H1 (cell line): ENCODE measurements around the gene PLIN1. TPM values are rescaled to one million over a fixed set of nuclear protein-coding genes. Genes with fewer than 3 reads are reported as not detected.
A peak's percentile ranks its signal among the peaks of the same experiment; 100 is the strongest.

Experiments
- CTCF ChIA-PET: fragments of 300-600 bp; sonication (Branson Sonifier 250); formaldehyde crosslinking; loops from one replicate; lab custom pipeline; 2021; ENCODE audit not compliant: partially characterized antibody; lab: Charles Lee
- POLR2A ChIA-PET: fragments of 300-600 bp; sonication (Branson Sonifier 250); formaldehyde crosslinking; loops from one replicate; lab custom pipeline; 2021; ENCODE audit warnings: inconsistent platforms; ENCODE audit not compliant: partially characterized antibody; lab: Charles Lee
- DNase-seq, 2 experiments: peaks; one replicate each; pipeline versions ENCODE4 v3.0.0 to v3.0.0-alpha.2; 2010 to 2022; ENCODE audit warnings: low spot score in 2 of 2, low read depth in 1 of 2, mixed read lengths in 1 of 2
- FAIRE-seq: peaks from 2 replicates; lab custom pipeline; 2011; peaks lifted over from hg19 to GRCh38; lab: Jason Lieb, UNC
- H2AFZ ChIP-seq: 2 replicates; pipeline ENCODE4 v1.8.1; 2012; ENCODE audit warnings: low read length, inconsistent platforms
- H2AK5ac ChIP-seq: 2 replicates; pipeline ENCODE4 v1.6.1; 2013; ENCODE audit warnings: low read depth, low read length
- H2BK120ac ChIP-seq: replicated peaks from 2 replicates; pipeline ENCODE3; 2013; ENCODE audit warnings: low read depth, low read length, inconsistent platforms
- H2BK12ac ChIP-seq: 2 replicates; pipeline ENCODE4 v1.6.1; 2013; ENCODE audit warnings: low read depth, low read length
- H2BK15ac ChIP-seq: 2 replicates; pipeline ENCODE4 v1.6.1; 2013; ENCODE audit warnings: low read length
- H2BK20ac ChIP-seq: 2 replicates; pipeline ENCODE4 v1.6.1; 2013; ENCODE audit warnings: low read length
- H2BK5ac ChIP-seq: 2 replicates; pipeline ENCODE4 v1.6.1; 2013; ENCODE audit warnings: low read depth, low read length
- H3K14ac ChIP-seq: 2 replicates; pipeline ENCODE4 v1.6.1; 2013; ENCODE audit warnings: inconsistent platforms; ENCODE audit not compliant: insufficient read length
- H3K18ac ChIP-seq: 2 replicates; pipeline ENCODE4 v1.6.1; 2013; ENCODE audit warnings: low read length; ENCODE audit errors: extremely low read depth
- H3K23ac ChIP-seq: 2 replicates; pipeline ENCODE4 v1.6.1; 2013; ENCODE audit warnings: inconsistent platforms; ENCODE audit not compliant: insufficient read length
- H3K23me2 ChIP-seq: 2 replicates; pipeline ENCODE4 v1.6.1; 2013; ENCODE audit warnings: low read depth, low read length
- H3K27ac ChIP-seq: 2 replicates; pipeline ENCODE4 v1.6.1; 2011; ENCODE audit warnings: low read depth, low read length, inconsistent platforms
- H3K27me3 ChIP-seq, 4 experiments: replicated peaks in 1 of 4; 1 replicate in 1 of 4; 2 replicates in 3 of 4; pipeline versions ENCODE4 v1.6.1 to v1.8.1; 2011 to 2013; ENCODE audit warnings: low read length in 3 of 4, mild to moderate bottlenecking in 3 of 4, inconsistent platforms in 2 of 4, mixed read lengths in 2 of 4, moderate library complexity in 1 of 4; ENCODE audit not compliant: control insufficient read depth in 3 of 4, insufficient read depth in 3 of 4; ENCODE audit errors: extremely low read depth in 1 of 4
- H3K36me3 ChIP-seq, 4 experiments: 2 replicates each; pipeline versions ENCODE4 v1.6.1 to v1.8.1; 2011 to 2013; ENCODE audit warnings: mild to moderate bottlenecking in 4 of 4, low read length in 3 of 4, moderate library complexity in 2 of 4, control low read depth in 1 of 4, inconsistent platforms in 1 of 4; ENCODE audit not compliant: insufficient read depth in 4 of 4, control insufficient read depth in 2 of 4
- H3K4ac ChIP-seq: replicated peaks from 2 replicates; pipeline ENCODE3; 2013; ENCODE audit warnings: low read length, low read depth, mixed read lengths, inconsistent platforms; ENCODE audit not compliant: insufficient read length
- H3K4me1 ChIP-seq, 4 experiments: replicated peaks in 1 of 4; 1 replicate in 1 of 4; 2 replicates in 3 of 4; pipeline versions ENCODE4 v1.6.1 to v1.8.1; 2011 to 2013; ENCODE audit warnings: low read length in 3 of 4, inconsistent platforms in 2 of 4, mixed read lengths in 1 of 4; ENCODE audit not compliant: insufficient read depth in 4 of 4, control insufficient read depth in 3 of 4
- H3K4me2 ChIP-seq, 2 experiments: 2 replicates each; pipeline versions ENCODE4 v1.6.1 to v1.8.1; 2011 to 2013; ENCODE audit warnings: low read depth in 2 of 2, low read length in 2 of 2, control low read depth in 1 of 2, inconsistent platforms in 1 of 2, mild to moderate bottlenecking in 1 of 2; ENCODE audit not compliant: insufficient read depth in 1 of 2
- H3K4me3 ChIP-seq, 4 experiments: fragments of 200-600, 300-600 bp in 1 of 4; sonication (generic), shearing (Covaris generic), sonication (Bioruptor Twin) in 1 of 4; 2 replicates each; pipeline versions ENCODE4 v1.5.1 to v1.8.1; 2011 to 2016; ENCODE audit warnings: low read length in 4 of 4, low read depth in 3 of 4, control low read depth in 2 of 4, inconsistent platforms in 2 of 4, mild to moderate bottlenecking in 2 of 4, mixed read lengths in 1 of 4, moderate library complexity in 1 of 4; ENCODE audit not compliant: insufficient read depth in 2 of 4; ENCODE audit errors: extremely low read depth in 1 of 4
- H3K56ac ChIP-seq: replicated peaks from 2 replicates; pipeline ENCODE3; 2013; ENCODE audit warnings: low read depth, mild to moderate bottlenecking, mixed read lengths, low read length, inconsistent platforms; ENCODE audit not compliant: insufficient read length
- H3K79me1 ChIP-seq: 2 replicates; pipeline ENCODE4 v1.6.1; 2013; ENCODE audit warnings: low read depth, low read length, control low read depth
- H3K79me2 ChIP-seq, 2 experiments: 2 replicates each; pipeline versions ENCODE4 v1.6.1 to v1.8.1; 2012 to 2013; ENCODE audit warnings: low read length in 2 of 2, mild to moderate bottlenecking in 2 of 2, inconsistent platforms in 1 of 2; ENCODE audit not compliant: insufficient read depth in 2 of 2, control insufficient read depth in 1 of 2
- H3K9ac ChIP-seq, 4 experiments: replicated peaks in 1 of 4; 1 replicate in 1 of 4; 2 replicates in 3 of 4; pipeline versions ENCODE4 v1.6.1 to v1.8.1; 2011 to 2013; ENCODE audit warnings: low read depth in 3 of 4, low read length in 3 of 4, control low read depth in 2 of 4, mild to moderate bottlenecking in 2 of 4, moderate library complexity in 2 of 4, inconsistent platforms in 1 of 4; ENCODE audit errors: extremely low read depth in 1 of 4
- H3K9me3 ChIP-seq, 2 experiments: 2 replicates each; pipeline versions ENCODE4 v1.6.1 to v1.8.1; 2012 to 2013; ENCODE audit warnings: mild to moderate bottlenecking in 2 of 2, moderate library complexity in 2 of 2, control low read depth in 1 of 2, inconsistent platforms in 1 of 2, low read depth in 1 of 2, low read length in 1 of 2, mixed read lengths in 1 of 2; ENCODE audit not compliant: insufficient read depth in 2 of 2
- H4K20me1 ChIP-seq, 2 experiments: replicated peaks in 1 of 2; 2 replicates each; pipeline versions ENCODE3 to v1.8.1; 2011 to 2013; ENCODE audit warnings: inconsistent platforms in 2 of 2, low read length in 2 of 2, mild to moderate bottlenecking in 1 of 2; ENCODE audit not compliant: insufficient read depth in 2 of 2, control insufficient read depth in 1 of 2
- H4K5ac ChIP-seq: 2 replicates; pipeline ENCODE4 v1.6.1; 2013; ENCODE audit warnings: low read length, low read depth, mixed read lengths, inconsistent platforms; ENCODE audit not compliant: insufficient read length
- H4K8ac ChIP-seq: 2 replicates; pipeline ENCODE4 v1.8.0; 2013; ENCODE audit warnings: mild to moderate bottlenecking, moderate library complexity, low read length, inconsistent platforms; ENCODE audit not compliant: insufficient read depth; ENCODE audit errors: extremely low read depth
- H4K91ac ChIP-seq: replicated peaks from 2 replicates; pipeline ENCODE3; 2013; ENCODE audit warnings: low read length, mixed read lengths, inconsistent platforms; ENCODE audit not compliant: insufficient read length
- ATF3 ChIP-seq: IDR thresholded peaks from 2 replicates; pipeline ENCODE4 v1.6.1; 2011; ENCODE audit warnings: low read depth, mild to moderate bottlenecking, low read length; ENCODE audit not compliant: insufficient read depth
- CHD1 ChIP-seq: IDR thresholded peaks from 2 replicates; pipeline ENCODE4 v1.6.1; 2012; ENCODE audit warnings: low read depth, low read length, improper control_type of control experiment
- CREB1 ChIP-seq: IDR thresholded peaks from 2 replicates; pipeline ENCODE4 v1.6.1; 2012; ENCODE audit warnings: inconsistent platforms
- EZH2 ChIP-seq: fragments of 200-600 bp; sonication (generic); IDR thresholded peaks from 2 replicates; pipeline ENCODE4 v1.7.1; 2012; ENCODE audit warnings: low read depth, mild to moderate bottlenecking, moderate library complexity, low read length, inconsistent platforms; ENCODE audit not compliant: severe bottlenecking
- GTF2F1 ChIP-seq: IDR thresholded peaks from 2 replicates; pipeline ENCODE4 v1.6.1; 2012; ENCODE audit warnings: low read depth, low read length, improper control_type of control experiment, borderline replicate concordance
- POLR2A ChIP-seq, 2 experiments: IDR thresholded peaks; 1 replicate in 1 of 2; 2 replicates in 1 of 2; pipeline ENCODE4 v1.6.1; 2011; ENCODE audit warnings: low read depth in 2 of 2, low read length in 2 of 2, mild to moderate bottlenecking in 2 of 2; ENCODE audit errors: control extremely low read depth in 1 of 2
- RFX5 ChIP-seq: IDR thresholded peaks from 2 replicates; pipeline ENCODE4 v1.6.1; 2011; ENCODE audit warnings: low read depth, low read length, improper control_type of control experiment, borderline replicate concordance
- SIX5 ChIP-seq: IDR thresholded peaks from 2 replicates; pipeline ENCODE4 v1.6.1; 2011; ENCODE audit warnings: mild to moderate bottlenecking, low read depth, low read length
- SRF ChIP-seq: IDR thresholded peaks from 2 replicates; pipeline ENCODE4 v1.6.1; 2011; ENCODE audit warnings: mild to moderate bottlenecking, low read depth, low read length, moderate library complexity
- SUZ12 ChIP-seq: fragments of 200-600 bp; sonication (generic); IDR thresholded peaks from 2 replicates; pipeline ENCODE4 v1.6.1; 2012; ENCODE audit warnings: mild to moderate bottlenecking, inconsistent platforms, low read length, moderate library complexity, mixed read lengths
- TBP ChIP-seq: IDR thresholded peaks from 2 replicates; pipeline ENCODE4 v1.6.1; 2011; ENCODE audit warnings: low read depth, low read length, improper control_type of control experiment
- WGBS, 2 experiments: shearing (Covaris generic) in 1 of 2; methylation state at CpG; one replicate each; pipeline versions ENCODE4 v1.1.6 to v1.1.7; 2013 to 2015; ENCODE audit warnings: low lambda C conversion rate in 2 of 2, mixed read lengths in 2 of 2, inconsistent platforms in 1 of 2, low coverage in 1 of 2, missing lambda C conversion rate in 1 of 2; ENCODE audit not compliant: insufficient replicate concordance in 2 of 2, insufficient coverage in 1 of 2, insufficient read length in 1 of 2; ENCODE audit errors: extremely low coverage in 1 of 2, missing lambda C conversion rate in 1 of 2; 5-methylcytosine and 5-hydroxymethylcytosine counted together
- polyA plus RNA-seq, 7 experiments: library from polyadenylated mRNA; depleted of rRNA in 3 of 7; stranded (reverse) in 5 of 7; unstranded in 2 of 7; fragments of >200 nt in 5 of 7; fragments of 200-250 nt in 2 of 7; gene quantifications; 1 replicate in 5 of 7; 2 replicates in 1 of 7; 4 replicates in 1 of 7; pipeline versions ENCODE4 v1.2.1 to v1.2.3, GENCODE V29; 2011 to 2013; ENCODE audit warnings: missing spikeins in 2 of 7, mixed read lengths in 2 of 7
- total RNA-seq: library from RNA; stranded (reverse); fragmentation: NEBNext Ultra II Directional; extraction: Animal tissue kit (Norgen Biotek cat#: 25700); gene quantifications from 2 replicates; pipeline ENCODE4 v1.2.1, GENCODE V29; 2021

PLIN1 gene
- total and polyA plus RNA-seq, 2 of the 8 experiments (the other 6 are each of a cell fraction or from before 2014, with no cell fraction given): 0.33 TPM; not detected in 1

- Histone ChIP-seq H3K4me1 (no peaks in the 10 kb centered on the region), H3K9me3 (no peaks in the 10 kb centered on the region), H3K14ac (no peak within 1 kb of the TSS), H4K91ac (no peak within 1 kb of the TSS), H2BK120ac (no peak within 1 kb of the TSS), H3K36me3 (no peaks in the 10 kb centered on the region), H3K4ac (no peak within 1 kb of the TSS), H4K5ac (no peak within 1 kb of the TSS), H3K4me2 (peak within 1 kb of the TSS; percentile 63 to 74), H2BK15ac (no peak within 1 kb of the TSS), H3K27ac (no peak within 1 kb of the TSS), H3K9ac (peak within 1 kb of the TSS in 2 of 4 experiments; percentile 26 to 54; a peak in 3 of 7 replicates), H3K23me2 (peaks cover 9% of the 10 kb centered on the region; the same call in 1 of the 2 replicates), H3K18ac (peak within 1 kb of the TSS; percentile 60; the same call in 1 of the 2 replicates), H3K56ac (no peak within 1 kb of the TSS), H2BK5ac (no peak within 1 kb of the TSS), H3K79me2 (no peaks in the 10 kb centered on the region), H3K27me3 (peaks cover 0 to 3% (median 0%) of the 10 kb centered on the region in 4 experiments; a peak in 3 of 7 replicates), H4K8ac (no peak within 1 kb of the TSS), H3K79me1 (no peaks in the 10 kb centered on the region), H3K4me3 (peak within 1 kb of the TSS; percentile 43 to 88 (median 82)), H3K23ac (no peak within 1 kb of the TSS), H2BK20ac (no peak within 1 kb of the TSS), H4K20me1 (no peaks in the 10 kb centered on the region), H2AFZ (peak within 1 kb of the TSS; percentile 93), H2BK12ac (no peak within 1 kb of the TSS), H2AK5ac (no peak within 1 kb of the TSS)
- DNase-seq: peak; percentile 49 to 93
- ChIA-PET CTCF (interaction anchor here (0.8 to 2.0 kb wide), 2 partner anchors 9 to 18 kb away, joined by 3 to 11 read pairs; no protein-coding TSS in a partner anchor), POLR2A (no interaction called here)
- WGBS, 2 experiments: 6% methylated on average over 60 of the region's 60 CpGs; no CpG with 5 or more reads in 1 of the 2 experiments
- no peak for FAIRE-seq
- TF ChIP-seq SUZ12 (no peak), POLR2A (IDR thresholded peaks at IDR 0.05; ENCODE audit: control extremely low read depth in 1 of 2, low read depth in 2 of 2, low read length in 2 of 2) (no peak), GTF2F1 (no peak), TBP (no peak), CHD1 (no peak), ATF3 (no peak), SIX5 (no peak), EZH2 (peak; percentile 25), RFX5 (no peak), CREB1 (no peak), SRF (no peak)
Observed at GRCh38 chr15:89690276-89691218, 11.4 kb upstream of the PLIN1 start, which contains the start of the genes PEX11A and WDR93. Gene PEX11A (minus strand): TSS chr15:89690754. CDS start chr15:89690632, 122 bp downstream. Gene WDR93 (plus strand): TSS chr15:89690811. CDS start chr15:89701747, 10,936 bp downstream.
